Liver (tissue), 9 donors: ENCODE data around the gene DDX41. TPM values are rescaled to one million over a fixed set of nuclear protein-coding genes. Genes with fewer than 3 reads are reported as not detected.

Experiments used
- DNase-seq: peaks from one replicate; pipeline ENCODE4 v3.0.0-alpha.2; 2017; ENCODE audit warnings: low spot score
- H3K27ac ChIP-seq, 2 donors: one replicate each; pipeline ENCODE4 v1.7.0; 2013; ENCODE audit warnings: inconsistent platforms in 2 of 2, low read length in 2 of 2, control low read depth in 1 of 2, low read depth in 1 of 2, mild to moderate bottlenecking in 1 of 2
- H3K27me3 ChIP-seq, 4 donors: one replicate each; pipeline versions ENCODE4 v1.6.1 to v1.7.0; 2013; ENCODE audit warnings: low read length in 3 of 4, inconsistent platforms in 1 of 4, mild to moderate bottlenecking in 1 of 4, moderate library complexity in 1 of 4; ENCODE audit not compliant: control insufficient read depth in 4 of 4, insufficient read depth in 4 of 4
- H3K36me3 ChIP-seq, 4 donors: one replicate each; pipeline versions ENCODE4 v1.6.1 to v1.7.0; 2013; ENCODE audit warnings: low read length in 3 of 4, mild to moderate bottlenecking in 3 of 4, low read depth in 1 of 4, moderate library complexity in 1 of 4; ENCODE audit not compliant: control insufficient read depth in 4 of 4, insufficient read depth in 3 of 4
- H3K4me1 ChIP-seq, 4 donors: one replicate each; pipeline versions ENCODE4 v1.6.1 to v1.7.0; 2013; ENCODE audit warnings: low read length in 3 of 4, mild to moderate bottlenecking in 3 of 4, moderate library complexity in 1 of 4; ENCODE audit not compliant: control insufficient read depth in 4 of 4, insufficient read depth in 4 of 4
- H3K4me3 ChIP-seq, 3 donors: one replicate each; pipeline versions ENCODE4 v1.6.1 to v1.7.0; 2013; ENCODE audit warnings: low read length in 3 of 3, control low read depth in 1 of 3, low read depth in 1 of 3, mild to moderate bottlenecking in 1 of 3
- H3K9ac ChIP-seq, 2 donors: one replicate each; pipeline ENCODE4 v1.7.0; 2013; ENCODE audit warnings: low read length in 2 of 2, mild to moderate bottlenecking in 2 of 2, moderate library complexity in 2 of 2, control low read depth in 1 of 2, low read depth in 1 of 2
- H3K9me3 ChIP-seq, 4 donors: one replicate each; pipeline versions ENCODE4 v1.6.1 to v1.7.0; 2013; ENCODE audit warnings: low read length in 3 of 4; ENCODE audit not compliant: control insufficient read depth in 4 of 4
- ATF3 ChIP-seq: IDR thresholded peaks from 2 replicates; pipeline ENCODE4 v1.6.1; 2016; ENCODE audit warnings: antibody characterized with exemption
- CTCF ChIP-seq: fragments of 150-350 bp; IDR thresholded peaks from 2 replicates; pipeline ENCODE4 v1.5.1; 2017; ENCODE audit warnings: improper control_type of control experiment, low read depth, low read length; ENCODE audit not compliant: missing input control
- EGR1 ChIP-seq, 2 donors: IDR thresholded peaks; 2 replicates each; pipeline ENCODE4 v1.6.1; 2016 to 2018; ENCODE audit warnings: antibody characterized with exemption in 2 of 2, low read depth in 2 of 2
- FOXA1 ChIP-seq: IDR thresholded peaks from 2 replicates; pipeline ENCODE4 v1.6.1; 2016; ENCODE audit warnings: antibody characterized with exemption
- FOXA2 ChIP-seq: IDR thresholded peaks from 2 replicates; pipeline ENCODE4 v1.6.1; 2016; ENCODE audit warnings: antibody characterized with exemption
- GABPA ChIP-seq, 2 donors: IDR thresholded peaks in 1 of 2; conservative IDR thresholded peaks in 1 of 2; 2 replicates each; pipeline ENCODE4 v1.6.1; 2016; ENCODE audit warnings: antibody characterized with exemption in 2 of 2, mild to moderate bottlenecking in 1 of 2, moderate library complexity in 1 of 2
- HNF4A ChIP-seq, 2 donors: conservative IDR thresholded peaks; 2 replicates each; pipeline ENCODE4 v1.6.1; 2016; ENCODE audit warnings: antibody characterized with exemption in 2 of 2, mild to moderate bottlenecking in 2 of 2
- HNF4G ChIP-seq: IDR thresholded peaks from 2 replicates; pipeline ENCODE4 v1.6.1; 2016; ENCODE audit warnings: antibody characterized with exemption
- JUND ChIP-seq, 2 donors: IDR thresholded peaks; 2 replicates each; pipeline ENCODE4 v1.6.1; 2016; ENCODE audit warnings: antibody characterized with exemption in 2 of 2
- MAX ChIP-seq: IDR thresholded peaks from 2 replicates; pipeline ENCODE4 v1.6.1; 2016; ENCODE audit warnings: antibody characterized with exemption
- NR2F2 ChIP-seq: IDR thresholded peaks from 2 replicates; pipeline ENCODE4 v1.6.1; 2016; ENCODE audit warnings: antibody characterized with exemption
- RAD21 ChIP-seq, 2 donors: IDR thresholded peaks; 2 replicates each; pipeline ENCODE4 v1.6.1; 2016; ENCODE audit warnings: antibody characterized with exemption in 2 of 2, mild to moderate bottlenecking in 2 of 2
- REST ChIP-seq: IDR thresholded peaks from 2 replicates; pipeline ENCODE4 v1.6.1; 2016; ENCODE audit warnings: antibody characterized with exemption, mild to moderate bottlenecking
- RXRA ChIP-seq, 2 donors: IDR thresholded peaks; 2 replicates each; pipeline ENCODE4 v1.6.1; 2017 to 2018; ENCODE audit warnings: antibody characterized with exemption in 2 of 2, mild to moderate bottlenecking in 1 of 2
- SP1 ChIP-seq: IDR thresholded peaks from 2 replicates; pipeline ENCODE4 v1.6.1; 2018; ENCODE audit warnings: antibody characterized with exemption, mild to moderate bottlenecking
- TAF1 ChIP-seq: conservative IDR thresholded peaks from 2 replicates; pipeline ENCODE4 v1.6.1; 2016; ENCODE audit warnings: antibody characterized with exemption, mild to moderate bottlenecking
- YY1 ChIP-seq: IDR thresholded peaks from 2 replicates; pipeline ENCODE4 v1.6.1; 2016; ENCODE audit warnings: antibody characterized with exemption, mild to moderate bottlenecking
- ZBTB33 ChIP-seq: IDR thresholded peaks from 2 replicates; pipeline ENCODE4 v1.6.1; 2016; ENCODE audit warnings: antibody characterized with exemption
- WGBS: extraction: QIAGEN DNeasy Blood & Tissue Kit; methylation state at CpG from one replicate; pipeline ENCODE4 v1.1.7; 2013; 5-methylcytosine and 5-hydroxymethylcytosine counted together
- polyA plus RNA-seq, 2 donors: library from polyadenylated mRNA; stranded (reverse) in 1 of 2; unstranded in 1 of 2; fragments of 200-250 nt in 1 of 2; fragments of >200 nt in 1 of 2; fragmentation: Nextera tagmentation in 1 of 2; extraction: Ambion mirVana in 1 of 2; gene quantifications; one replicate each; pipeline versions ENCODE4 v1.2.1 to v1.2.3, GENCODE V29; 2013 to 2015
- total RNA-seq, 2 donors: library from RNA; depleted of rRNA; stranded (reverse); fragments of >200 nt; gene quantifications; one replicate each; pipeline ENCODE4 v1.2.3, GENCODE V29; 2014
- donor health status: healthy.
- donor health status: healthy.
- donor health status: healthy.
- donor health status: healthy.
- donor health status: healthy.

Gene DDX41
- total and polyA plus RNA-seq, 4 donors: 20.4 to 58.5 (median 45.6) TPM

GRCh38 chr5:177491983-177492746 is 24.6 kb downstream of the DDX41 start:
- no peak overlapping the region for H3K27ac ChIP-seq
- TF ChIP-seq SP1 (no peak), ATF3 (no peak), HNF4A (conservative IDR thresholded peaks at IDR 0.05) (no peak), RXRA (IDR thresholded peaks at IDR 0.05) (no peak), NR2F2 (no peak), REST (no peak), RAD21 (IDR thresholded peaks at IDR 0.05) (no peak), EGR1 (IDR thresholded peaks at IDR 0.05; ENCODE audit: low read depth in 2 of 2) (no peak), HNF4G (no peak), JUND (IDR thresholded peaks at IDR 0.05) (no peak), FOXA1 (no peak), MAX (no peak), GABPA (IDR thresholded peaks at IDR 0.05 in 1 of 2, conservative IDR thresholded peaks at IDR 0.05 in 1 of 2) (no peak), CTCF (no peak), YY1 (no peak), TAF1 (no peak), ZBTB33 (no peak), FOXA2 (no peak)
- 97% methylated on average over 54 of the region's 54 CpGs for WGBS
- H3K36me3 ChIP-seq: peaks cover 0 to 4% (median under 1%) of the 10 kb centered on the region in 4 donors
- no peak overlapping the region for H3K9ac ChIP-seq
- H3K9me3 ChIP-seq: no peaks in the 10 kb centered on the region
- no peak for DNase-seq
- H3K4me3 ChIP-seq: no peak overlapping the region
- H3K4me1 ChIP-seq: peaks cover 0 to 15% (median 3%) of the 10 kb centered on the region in 4 donors
- H3K27me3 ChIP-seq: no peaks in the 10 kb centered on the region
